Ecto neural progenitor cell (in vitro differentiated cells): ENCODE measurements around the gene ARAF.
"Not testable (repeated sequence)": the region's sequence is repeated elsewhere in the genome, so short reads cannot be mapped to it uniquely, and the experiment has no call there.

Experiments
- DNase-seq: peaks from one replicate; pipeline ENCODE4 v3.0.0-alpha.2; 2018; ENCODE audit warnings: low spot score

ARAF gene

DNA sequence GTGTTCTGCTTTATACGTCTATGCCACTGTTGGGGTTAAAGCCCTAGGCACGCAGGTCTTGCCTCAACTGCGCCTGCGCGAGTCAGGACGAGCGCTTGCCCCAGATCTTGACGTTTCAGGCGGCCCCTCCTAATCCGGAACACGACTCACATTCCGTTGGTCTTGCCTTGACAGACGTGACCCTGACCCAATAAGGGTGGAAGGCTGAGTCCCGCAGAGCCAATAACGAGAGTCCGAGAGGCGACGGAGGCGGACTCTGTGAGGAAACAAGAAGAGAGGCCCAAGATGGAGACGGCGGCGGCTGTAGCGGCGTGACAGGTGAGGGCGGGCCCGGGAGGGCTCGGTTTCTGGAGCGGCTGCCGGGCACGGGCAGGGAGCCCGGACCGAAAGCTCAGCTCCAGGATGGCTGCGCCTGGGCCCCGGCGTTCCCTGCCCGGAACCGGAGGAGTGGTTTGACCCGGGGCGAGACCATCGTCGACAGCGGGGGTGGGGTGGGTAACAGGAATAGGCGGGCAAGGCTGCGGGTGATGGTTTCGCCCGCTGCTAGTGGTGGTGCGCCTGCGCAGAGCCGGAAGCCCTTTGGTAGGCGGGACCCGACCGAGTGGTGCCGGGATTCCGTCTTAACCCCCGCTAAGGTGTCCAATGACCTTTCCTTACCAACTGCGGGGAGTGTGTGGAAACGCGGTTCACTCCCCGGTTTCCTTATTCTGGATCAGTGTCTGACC lies at the start of gene ARAF:
ARAF (plus strand) TSS at position 272 of the 725 bp plus-strand sequence. CDS start 1,763 bp downstream, outside the sequence.
- peak; percentile 93 for DNase-seq

DNA sequence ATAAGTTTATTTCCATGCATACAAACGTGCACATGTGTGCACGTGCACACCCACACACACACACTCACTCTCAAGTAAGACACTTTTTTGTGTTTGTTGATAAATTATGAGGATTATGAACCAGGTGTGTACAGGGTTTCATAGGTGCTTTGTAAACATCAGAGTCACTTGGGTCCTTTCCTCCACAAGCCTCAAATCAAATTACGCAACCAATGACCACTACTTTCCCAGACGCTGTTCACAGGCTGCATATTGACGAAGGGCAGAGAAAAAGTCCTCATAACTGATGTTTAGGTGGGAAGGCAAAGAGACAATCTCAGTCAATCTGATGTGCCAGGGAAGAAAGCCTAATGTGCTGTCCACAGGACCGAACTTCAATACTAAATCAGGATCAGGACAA lies 48.6 kb upstream of the ARAF start:
- not testable (repeated sequence) for DNase-seq

DNA sequence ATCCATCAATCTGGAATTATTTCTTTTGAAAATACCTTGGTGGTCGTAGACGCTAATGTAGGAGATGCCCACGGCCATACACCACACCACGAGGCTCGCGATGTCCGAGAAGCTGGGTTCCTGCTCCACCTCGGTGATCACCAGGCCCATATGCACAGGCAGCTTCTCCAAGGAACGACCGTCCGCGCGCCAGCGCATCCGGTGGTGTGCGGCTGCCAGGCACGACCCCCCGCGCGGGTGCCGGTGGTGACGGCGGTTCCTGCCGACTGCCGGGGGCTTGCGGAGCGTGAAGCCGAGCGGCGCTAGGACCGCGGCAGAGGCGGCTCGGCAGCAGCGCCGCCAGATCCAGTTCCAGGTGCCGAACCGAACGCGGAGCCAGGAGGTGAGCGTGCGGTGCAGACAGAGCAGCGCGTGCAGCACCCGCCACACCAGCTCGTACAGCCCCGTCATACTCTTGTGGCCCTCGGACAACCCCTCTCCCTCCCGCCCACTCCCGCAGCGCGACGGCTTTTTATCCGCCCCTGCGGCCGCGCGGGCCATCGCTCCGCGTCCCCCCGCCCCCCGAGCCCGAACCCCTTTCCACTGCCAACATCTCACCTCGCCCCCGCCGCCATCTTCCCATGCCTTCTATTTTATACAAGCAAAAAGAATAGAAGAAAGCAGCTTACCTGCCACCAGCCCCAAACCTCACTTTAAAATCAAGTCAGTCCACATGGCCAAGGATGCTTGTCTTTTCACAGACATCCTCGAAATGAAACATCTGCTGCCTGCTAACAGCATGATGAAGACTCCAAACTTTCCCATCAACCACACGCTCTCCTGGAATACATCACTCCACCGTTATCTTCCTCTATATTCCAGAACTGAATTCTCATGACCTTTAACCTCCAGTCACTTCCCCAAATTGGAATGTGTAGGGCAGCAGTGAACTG lies 47.7 kb upstream of the ARAF start:
- DNase-seq: peak; percentile 47

DNA sequence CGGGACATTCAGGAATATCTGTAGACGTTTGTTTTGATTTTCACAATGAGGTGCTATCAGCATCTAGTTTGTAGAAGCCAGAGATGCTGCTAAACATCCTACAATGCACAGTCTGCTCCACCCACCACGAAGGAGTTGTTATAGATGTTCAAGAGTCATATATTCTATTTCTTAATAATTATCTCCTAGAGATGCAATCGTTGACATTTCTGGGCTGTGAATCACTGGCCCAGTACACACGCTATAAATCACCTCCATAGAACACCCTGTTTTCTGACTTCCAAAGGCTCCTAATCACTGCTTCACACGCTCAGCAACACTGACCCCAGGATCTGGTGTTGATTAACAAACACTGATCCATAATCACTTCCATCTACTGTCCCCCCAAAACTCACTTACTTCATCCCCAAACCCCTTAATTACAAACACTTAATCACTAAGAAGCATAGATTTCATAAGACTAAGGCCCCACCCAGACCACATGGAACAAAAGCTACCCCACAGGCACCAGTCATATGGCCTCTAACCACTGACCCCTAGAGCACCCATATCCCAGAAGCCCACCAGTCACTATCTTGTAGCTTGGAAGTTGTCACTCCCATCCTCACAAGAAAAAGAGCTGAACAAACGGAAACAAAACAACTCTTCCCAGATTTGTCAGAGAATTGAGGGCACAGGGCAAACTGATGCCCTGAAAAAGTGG lies 46.3 kb upstream of the ARAF start:
- no peak for DNase-seq

DNA sequence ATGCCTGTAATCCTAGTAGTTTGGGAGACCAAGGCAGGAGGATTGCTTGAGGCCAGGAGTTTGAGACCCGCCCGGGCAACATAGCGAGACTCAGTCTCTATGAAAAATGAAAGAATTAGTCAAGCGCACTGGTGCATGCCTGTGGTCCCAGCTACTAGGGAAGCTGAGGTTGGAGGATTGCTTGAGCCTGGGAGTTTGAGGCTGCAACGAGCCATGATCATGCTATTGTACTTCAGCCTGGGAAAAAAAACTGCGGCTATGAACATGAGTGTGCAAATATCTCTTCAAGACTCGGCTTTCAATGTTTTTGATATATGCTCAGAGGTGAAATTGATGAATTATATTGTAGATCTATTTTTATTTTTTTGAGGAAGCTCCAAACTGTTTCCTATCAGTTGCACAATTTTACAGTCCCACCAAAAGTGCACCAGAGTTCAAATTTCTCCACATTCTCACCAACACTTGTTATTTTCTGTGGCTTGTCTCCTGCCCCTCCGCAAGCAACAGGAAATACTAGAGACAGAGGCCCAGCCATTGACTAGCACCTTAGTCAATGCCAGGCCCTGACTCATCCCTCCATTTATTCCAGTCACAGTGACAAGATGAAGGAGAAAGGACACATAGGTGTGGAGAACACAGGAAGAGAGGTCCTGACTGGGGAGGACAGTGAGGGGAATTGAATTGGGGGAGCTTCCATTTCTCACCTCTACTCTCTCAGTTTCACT lies 44.9 kb upstream of the ARAF start:
- no peak for DNase-seq

DNA sequence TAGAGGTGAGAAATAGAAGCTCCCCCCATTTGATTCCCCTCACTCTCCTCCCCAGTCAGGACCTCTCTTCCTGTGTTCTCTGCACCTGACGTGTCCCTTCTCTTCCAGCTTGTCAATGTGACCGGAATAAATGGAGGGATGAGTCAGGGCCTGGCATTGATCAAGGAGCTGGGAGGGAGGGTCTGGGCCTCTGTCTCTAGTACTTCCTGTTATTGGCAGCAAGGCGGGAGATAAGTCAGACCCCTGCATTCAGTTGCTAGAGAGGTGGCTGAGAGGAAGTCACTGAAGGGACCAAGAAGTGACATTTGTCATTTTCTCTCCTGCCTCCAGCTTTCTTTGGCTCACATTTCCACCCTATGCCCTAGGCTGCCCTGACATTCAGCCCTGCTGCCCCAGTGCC lies 42.9 kb upstream of the ARAF start:
- DNase-seq: no peak

DNA sequence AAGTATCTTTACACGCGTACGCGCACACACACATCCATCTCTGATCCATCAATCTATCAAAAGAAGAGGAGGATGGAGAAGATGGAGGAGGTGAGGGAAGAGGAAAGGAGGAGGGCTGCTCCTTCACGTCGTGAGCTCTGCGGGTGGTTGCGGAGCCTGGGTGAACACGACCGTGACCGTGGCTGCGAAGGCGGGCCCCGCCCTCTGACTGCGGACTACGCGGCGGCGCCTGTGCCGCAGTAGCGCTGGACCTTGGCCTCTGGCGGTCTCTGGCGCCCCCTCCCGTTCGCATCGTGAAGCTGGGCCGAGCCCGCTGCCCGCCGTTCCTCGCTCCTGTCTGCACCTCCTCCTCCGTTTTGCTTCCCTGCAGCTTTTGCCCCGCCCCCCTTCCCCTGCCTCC lies 37.7 kb upstream of the ARAF start:
- DNase-seq: peak; percentile 84

DNA sequence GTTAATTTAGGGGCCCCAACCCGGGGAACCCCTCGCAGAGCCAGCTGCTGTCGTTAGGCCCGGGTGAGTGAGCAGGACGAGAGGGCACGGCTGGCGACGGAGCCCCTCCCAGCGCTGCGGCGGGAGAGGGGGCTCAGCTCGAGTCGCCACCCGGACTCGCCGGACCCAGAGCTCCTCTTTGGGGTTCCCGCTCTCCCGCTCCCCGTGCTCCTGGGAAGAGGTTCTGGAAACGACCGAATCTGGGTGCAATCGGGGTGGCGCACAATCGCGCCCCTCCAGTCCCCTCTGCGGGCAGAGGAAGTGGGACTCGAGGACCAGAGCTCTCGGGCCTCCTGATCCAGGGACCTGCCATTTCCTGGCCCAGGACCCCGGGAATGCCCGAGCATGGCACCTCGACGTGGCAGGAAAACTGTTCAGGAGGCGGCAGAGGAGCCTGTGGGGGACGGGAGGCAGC lies 37.3 kb upstream of the ARAF start:
- DNase-seq: no peak

DNA sequence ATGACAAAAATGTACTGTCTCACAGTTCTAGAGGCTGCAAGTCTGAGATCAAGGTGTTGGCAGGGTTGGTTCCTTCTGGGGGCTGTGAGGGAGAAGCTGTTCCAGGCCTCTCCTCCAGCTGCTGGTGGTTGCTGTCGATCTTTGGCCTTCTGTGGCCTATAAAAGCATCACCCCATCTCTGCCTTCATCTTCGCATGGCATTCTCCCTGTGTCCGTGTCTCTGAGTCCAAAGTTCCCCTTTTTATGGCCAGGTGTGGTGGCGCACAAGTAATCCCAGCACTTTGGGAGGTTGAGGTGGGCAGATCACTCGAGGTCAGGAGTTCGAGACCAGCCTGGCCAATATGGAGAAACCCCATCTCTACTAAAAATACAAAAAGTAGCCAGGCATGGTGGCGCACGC lies 31.5 kb upstream of the ARAF start:
- DNase-seq: no peak

DNA sequence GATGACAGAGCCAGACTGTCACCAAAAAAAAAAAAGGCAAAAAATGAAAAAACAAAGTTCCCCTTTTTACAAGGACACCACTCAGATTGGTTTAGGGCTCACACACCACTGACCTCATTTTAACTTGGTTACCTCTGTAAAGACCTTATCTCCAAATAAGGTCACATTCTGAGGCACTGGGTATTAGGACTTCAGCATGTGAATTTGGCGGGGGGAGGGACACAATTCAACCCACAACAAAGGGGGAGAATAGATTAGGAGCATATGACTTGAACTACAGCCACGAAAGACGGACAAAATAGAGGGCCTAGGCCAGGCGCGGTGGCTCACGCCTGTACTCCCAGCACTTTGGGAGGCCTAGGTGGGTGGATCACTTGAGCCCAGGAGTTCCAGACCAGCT lies 31.0 kb upstream of the ARAF start:
- DNase-seq: no peak

DNA sequence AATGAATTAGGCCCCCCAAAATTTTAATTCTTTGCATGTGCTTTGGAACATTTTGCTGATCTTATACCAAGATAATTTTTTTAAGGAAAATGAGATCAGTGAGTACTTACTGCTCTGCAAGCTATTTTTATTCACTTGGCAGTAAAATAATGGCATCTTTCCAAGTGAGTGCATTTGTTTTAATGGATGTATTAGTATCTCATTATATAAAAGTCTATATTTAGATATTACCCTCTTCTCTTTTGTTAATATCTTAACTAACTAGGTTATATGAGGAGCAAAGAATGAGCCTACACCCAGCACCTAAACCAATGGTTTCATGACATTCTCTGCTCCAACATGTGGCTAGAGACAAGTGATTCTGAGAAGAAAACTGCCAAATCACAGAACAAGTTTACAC lies 21.1 kb upstream of the ARAF start:
- DNase-seq: no peak

DNA sequence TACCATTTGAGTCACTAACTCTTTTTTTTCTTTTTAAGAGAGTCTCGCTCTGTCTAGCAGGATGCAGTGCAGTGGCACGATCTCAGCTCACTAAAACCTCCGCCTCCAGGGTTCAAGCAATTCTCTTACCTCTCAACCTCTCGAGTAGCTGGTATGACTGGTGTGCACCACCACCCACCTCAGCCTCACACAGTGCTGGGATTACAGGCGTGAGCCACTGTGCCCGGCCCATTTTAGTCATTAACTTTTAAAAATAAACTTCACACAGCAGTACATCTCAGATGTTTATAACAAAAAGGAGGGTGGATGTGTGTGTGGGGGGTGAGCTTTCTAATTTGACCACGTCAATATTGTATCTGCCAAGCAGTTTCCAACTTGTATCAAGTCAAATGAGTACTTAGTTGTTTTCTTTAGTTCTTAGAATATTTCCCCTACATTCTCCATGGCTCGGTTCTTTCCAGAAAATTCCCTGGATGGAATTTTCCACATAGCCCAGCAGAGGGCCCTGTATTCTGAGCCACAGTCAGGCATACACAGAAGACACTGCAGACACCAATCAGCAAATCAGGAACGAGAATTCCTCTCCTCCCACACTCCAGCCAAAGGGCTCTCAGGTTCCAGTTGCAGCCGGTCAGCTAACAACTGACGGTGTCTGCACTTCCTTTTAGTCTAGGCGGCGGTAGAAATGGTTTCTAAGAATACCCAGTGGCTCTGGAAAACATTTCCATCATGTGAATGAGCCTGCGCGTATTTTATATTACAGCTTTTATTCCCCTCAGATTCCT lies 20.1 kb upstream of the ARAF start:
- DNase-seq: peak; percentile 73

DNA sequence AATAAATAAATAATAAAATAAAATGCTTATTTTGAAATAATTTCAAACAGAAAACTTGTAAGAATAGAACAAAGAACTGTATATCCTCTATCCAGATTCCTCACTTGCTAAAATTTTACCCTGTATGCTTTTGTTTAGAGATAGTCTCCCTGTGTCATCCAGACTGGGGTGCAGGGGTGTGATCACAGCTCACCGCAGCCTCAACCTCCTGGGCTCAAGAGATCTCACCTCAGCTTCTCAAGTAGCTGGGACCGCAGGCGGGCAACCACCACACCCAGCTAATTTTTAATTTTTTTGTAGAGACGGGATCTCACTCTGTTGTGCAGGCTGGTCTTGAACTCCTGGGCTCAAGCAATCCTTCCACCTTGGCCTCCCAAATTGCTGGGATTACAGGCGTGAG lies 17.5 kb upstream of the ARAF start:
- no peak for DNase-seq

DNA sequence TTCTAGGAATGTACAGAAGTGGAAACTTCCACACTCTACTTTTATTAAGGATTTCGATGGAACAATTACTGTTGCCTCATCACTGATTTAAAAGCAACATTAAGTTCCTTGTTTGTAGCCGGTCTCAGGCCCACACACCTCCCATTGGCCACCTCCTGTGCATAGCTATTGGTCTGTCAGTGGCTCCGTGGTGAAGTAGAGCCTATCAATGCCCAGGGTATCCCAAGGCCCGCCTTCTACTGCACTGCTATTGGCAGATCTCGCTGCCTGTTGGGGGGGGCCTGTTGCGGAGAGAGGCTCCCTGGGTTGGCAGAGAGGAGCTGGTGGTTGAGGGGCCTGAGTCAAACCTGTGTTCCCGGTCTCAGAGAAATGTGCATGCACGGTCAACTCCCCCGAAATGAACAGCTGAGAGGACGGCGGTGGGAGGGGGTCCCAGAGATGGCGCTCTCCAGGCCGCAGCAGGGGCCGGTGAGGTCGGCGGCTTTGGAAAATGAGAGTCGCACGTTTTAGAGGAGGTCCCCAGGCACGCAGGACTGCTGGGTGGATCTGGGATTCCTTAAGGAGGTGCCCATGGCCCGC lies 4.9 kb upstream of the ARAF start:
- peak; percentile 84 for DNase-seq

DNA sequence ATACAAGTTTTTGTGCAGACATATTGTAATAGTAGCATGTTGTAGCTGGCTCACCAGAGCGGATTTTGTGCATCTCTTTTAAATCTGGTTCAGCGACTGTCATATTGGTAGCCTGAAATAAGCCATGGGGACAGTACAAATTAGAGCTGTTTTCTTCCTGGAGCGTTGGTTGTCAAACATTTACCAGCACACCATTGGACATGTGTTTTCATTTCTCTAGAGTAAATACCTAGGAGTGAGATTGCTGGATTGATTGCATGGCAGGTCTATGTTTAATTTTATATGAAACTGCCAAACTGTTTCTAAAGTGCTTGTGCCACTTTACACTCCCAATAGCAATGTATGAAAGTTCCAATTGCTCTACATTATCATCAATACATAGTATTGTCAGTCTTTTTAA lies 2.6 kb upstream of the ARAF start:
- no peak for DNase-seq

DNA sequence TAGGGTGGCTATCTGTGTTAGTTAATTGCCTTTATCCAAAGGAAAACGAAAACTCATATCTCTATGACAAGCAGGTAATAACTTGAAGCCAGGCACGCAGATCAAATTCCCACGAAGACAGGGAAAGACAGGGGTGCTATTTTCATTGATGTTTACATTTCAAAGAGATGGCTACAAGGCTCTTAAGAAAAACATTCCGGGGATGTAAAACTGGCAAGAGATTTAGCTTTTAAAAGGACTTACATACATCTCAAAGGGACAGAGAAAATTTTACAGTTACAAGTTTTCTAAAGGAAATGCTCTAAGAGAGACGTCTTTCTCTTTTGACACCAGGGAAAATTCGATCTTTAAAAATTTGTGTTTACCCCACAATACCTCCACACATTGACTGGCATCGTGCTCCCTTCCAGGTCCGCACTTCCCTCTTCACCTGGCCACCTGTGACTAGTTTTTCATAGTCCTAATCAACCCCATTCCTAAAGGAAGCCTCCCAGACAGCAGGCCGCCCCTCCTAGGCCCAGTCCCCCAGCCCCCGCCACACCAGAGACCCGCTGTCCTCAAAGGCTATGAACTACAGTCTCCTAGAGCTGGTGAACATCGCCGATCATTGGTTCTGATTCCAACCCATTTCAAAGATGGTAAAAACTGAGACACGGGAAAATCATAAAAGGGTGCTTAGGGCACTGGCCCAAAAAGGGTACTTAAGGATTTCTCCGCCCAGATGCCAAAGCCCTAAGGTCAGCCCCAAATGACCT lies 649 bp upstream of the ARAF start:
- no peak for DNase-seq

DNA sequence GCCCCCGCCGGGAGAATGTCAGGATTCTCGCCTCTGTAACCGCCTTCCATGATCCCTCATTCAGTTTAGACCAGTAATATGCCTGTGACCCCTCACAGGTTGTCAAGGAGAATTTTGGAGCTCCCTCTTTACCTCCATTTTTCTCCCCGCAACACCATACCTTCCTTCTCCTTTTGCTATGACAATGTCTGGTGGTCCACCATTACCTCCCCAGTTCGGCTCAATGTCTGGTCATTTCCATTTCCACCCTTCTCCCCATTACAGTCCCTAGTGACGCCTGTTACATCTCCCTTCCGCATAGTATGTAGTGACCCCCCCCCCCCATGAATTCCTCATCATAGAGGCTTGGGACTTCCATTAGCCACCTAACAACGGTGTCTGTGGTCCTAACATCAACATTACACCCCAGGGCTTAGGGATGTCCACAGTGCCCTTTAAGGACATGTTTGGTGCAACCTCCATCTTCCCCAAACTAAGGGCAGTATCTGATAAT lies 700 bp downstream of the ARAF start:
- no peak for DNase-seq

DNA sequence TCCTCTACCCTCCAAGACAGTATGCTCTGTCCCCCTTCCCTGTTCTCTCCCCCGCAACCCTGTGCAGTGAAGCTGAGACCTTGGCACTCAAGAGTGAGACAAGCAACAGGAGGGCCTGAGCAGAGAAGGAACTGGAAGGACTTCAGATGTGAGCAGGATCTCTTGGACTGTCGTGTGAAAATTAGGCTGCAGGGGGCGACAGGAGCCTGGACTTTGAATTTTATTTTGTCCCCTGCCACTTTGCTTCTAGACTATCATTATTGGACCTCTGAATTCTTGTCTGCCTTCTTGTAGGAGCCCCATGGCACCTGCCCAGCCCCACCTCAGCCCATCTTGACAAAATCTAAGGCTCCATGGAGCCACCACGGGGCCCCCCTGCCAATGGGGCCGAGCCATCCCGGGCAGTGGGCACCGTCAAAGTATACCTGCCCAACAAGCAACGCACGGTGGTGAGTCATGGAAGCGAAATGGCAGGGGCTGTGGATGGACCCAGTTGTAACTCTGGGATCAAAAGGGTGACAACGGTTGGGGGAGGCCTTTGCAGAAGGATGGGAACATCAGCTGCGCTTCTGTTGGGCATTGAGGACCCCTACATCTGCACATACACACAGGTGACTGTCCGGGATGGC lies 1.7 kb downstream of the ARAF start:
- no peak for DNase-seq

DNA sequence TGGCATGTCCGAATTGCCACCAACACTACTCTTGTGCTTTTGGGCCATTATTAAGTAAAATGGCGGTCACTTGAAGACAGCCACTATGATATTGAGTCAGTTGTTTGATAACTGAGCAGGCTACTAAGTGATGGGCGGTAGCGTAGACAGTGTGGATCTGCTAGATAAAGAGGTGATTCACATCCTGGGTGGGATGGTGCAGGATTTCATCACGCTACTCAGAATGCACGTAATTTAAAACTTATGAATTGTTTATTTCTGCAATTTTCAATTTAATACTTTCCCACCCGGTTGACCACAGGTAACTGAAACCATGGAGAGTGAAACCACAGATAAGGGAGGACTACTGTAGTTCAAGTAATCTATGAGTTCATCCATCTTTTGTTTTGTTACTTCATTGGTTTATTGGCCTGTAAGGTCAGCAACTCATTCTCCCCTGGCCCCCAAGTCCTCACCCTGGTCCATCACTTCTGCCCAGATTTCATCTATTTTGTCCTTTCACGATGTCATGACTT lies 2.9 kb downstream of the ARAF start:
- DNase-seq: no peak
